IPS-NIHi11 (cell line): ENCODE measurements around the gene PCCA.
"Not testable (repeated sequence)": the region's sequence is repeated elsewhere in the genome, so short reads cannot be mapped to it uniquely, and the experiment has no call there.

Experiments used
- DNase-seq: peaks from one replicate; pipeline ENCODE4 v3.0.0; 2012; ENCODE audit warnings: mixed read lengths, low spot score

PCCA gene

DNA sequence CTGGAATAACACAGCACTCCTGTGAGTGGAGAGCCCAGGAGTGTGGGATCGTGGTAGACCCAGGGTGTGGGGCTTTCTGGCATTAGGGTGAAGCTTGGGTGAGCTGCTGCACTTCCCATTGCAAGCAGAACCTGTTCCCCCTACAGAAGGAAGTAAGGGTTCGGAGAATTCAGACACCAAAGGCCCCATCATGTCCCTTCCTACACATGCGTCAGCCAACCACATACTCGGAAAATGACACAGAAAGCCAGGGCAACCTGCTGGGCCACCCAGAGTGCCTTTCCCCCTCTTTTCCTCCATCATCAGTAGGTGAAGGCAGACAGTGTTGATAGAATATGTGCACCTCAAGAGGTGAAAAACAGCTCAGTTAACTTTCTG is 456.8 kb downstream of the PCCA start:
- no peak for DNase-seq

DNA sequence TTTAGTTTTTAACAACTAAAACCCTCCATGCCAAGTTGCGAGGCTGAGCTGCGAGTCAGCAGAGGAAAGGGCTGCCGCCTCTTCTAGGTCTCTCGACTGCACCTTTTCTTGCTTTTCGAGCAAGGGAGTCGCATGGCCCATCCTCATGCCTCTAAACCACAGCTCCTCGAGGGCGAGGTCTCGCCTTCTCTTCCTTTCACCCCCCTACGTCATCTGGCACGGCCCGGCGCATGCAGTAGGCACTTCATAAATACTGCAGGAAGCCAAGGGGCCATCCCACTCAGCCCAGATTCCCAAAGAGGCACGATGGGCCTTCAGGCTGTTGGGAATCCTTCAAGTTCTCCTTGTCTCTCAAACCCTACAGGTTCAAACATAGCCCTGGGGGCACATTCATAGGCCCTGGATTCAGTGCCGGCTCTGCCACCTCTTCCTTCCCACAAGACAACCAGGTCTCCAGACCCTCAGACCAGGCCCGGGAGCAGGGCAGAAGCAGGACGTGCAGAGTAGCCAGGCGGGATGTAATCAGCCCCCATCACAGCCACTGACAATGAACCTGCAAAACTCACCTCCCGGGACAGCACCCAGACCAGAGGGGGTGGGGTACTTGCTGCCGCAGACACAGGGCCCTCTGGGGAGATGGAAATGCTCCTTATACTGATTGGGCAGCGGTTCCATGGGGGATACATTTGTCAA is 458.0 kb downstream of the PCCA start:
- no peak for DNase-seq

DNA sequence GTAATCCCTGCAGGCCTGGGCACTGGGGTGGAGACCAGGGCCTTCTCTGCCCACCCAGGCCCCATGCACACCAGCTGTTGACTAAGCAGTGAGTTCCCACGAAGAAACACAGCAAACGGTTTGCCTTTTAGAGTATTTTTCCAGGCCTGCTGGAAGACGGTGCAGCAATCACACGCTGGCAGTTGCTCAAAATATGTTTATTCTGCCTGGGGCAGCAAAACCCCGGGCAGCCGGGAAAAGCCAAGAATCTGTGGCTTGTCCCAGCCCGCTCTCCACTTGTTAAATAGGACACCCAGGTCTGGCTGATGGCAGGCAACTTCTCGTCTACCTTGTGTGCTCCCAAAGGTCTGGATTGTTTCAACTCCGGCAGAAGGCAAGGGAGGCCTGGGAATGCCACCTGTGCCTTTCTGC is 458.9 kb downstream of the PCCA start:
- no peak for DNase-seq

GRCh38 chr13:100549316-100549715 is 460.4 kb downstream of the PCCA start:
- peak; percentile 14 for DNase-seq

DNA sequence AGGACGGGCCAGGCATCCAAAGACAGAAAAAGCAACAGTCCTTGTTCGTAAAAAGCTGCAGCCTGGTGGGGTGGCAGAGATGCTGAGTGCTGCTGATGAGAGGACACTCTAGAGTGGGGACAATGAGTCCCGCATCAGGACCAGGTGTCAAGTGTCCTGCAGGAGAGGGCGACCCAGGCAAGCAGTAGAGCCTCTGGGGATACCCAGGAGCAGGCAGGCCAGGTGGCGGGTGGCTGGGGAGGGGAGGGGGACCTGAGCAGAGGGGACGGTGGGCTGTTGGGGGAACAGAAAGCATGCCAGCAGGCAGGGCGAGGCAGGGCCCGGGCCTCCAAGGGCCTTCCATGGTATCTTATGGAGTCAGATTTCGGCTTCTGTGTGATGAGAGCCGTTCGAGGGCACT is 463.9 kb downstream of the PCCA start:
- peak; percentile 3 for DNase-seq

DNA sequence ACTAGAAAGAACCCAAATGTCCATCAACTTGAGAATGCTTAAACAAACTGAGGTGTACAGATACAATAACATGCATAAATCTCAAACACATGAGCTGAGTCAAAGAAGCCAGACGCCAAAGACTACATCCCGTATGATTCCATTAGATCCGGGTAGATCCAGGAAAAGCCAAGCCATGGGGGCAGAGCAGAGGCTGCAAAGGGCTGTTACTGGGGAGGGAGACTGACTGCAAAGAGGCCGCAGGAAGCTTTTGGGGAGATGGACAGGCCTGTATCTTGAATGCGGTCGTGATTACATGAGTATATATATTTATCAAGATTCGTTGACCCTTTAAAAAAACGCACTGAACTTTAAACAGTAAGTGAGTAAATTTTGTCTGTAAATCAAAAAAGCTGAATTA is 471.0 kb downstream of the PCCA start:
- DNase-seq = no peak

DNA sequence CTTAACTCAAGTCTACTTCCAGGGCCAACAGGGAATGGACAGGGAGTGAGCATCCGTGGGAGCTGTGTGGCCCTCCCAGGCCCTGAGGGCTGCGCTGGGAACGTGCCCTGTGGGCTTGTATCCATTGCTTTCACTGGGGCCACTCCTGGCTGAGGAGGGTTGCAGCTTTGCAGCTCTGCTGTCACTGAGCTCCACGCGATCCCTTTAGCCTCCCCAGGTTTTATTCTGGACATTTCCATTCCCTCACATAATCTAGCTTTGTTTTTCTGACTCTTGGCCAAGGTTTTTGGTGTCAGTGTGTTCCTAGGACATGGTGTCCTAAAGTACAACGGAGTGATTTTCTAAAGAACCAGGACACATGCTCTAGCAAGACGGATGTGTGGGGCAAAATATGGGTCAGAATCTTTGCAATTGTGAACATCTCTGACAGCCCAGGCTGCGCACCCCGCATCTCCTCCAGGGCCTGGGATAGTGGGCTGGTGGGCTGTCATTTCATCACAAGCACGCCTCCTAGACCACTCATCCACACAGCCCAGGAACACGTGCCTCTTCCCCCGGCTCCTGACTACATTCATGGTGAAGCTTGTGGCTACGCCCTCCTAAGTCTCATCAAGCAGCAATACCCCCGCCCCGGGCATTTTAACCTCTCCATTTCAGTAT is 471.7 kb downstream of the PCCA start:
- no peak for DNase-seq

- no peak for DNase-seq
Measured at GRCh38 chr13:100561158-100561499, 472.2 kb downstream of the PCCA start.

DNA sequence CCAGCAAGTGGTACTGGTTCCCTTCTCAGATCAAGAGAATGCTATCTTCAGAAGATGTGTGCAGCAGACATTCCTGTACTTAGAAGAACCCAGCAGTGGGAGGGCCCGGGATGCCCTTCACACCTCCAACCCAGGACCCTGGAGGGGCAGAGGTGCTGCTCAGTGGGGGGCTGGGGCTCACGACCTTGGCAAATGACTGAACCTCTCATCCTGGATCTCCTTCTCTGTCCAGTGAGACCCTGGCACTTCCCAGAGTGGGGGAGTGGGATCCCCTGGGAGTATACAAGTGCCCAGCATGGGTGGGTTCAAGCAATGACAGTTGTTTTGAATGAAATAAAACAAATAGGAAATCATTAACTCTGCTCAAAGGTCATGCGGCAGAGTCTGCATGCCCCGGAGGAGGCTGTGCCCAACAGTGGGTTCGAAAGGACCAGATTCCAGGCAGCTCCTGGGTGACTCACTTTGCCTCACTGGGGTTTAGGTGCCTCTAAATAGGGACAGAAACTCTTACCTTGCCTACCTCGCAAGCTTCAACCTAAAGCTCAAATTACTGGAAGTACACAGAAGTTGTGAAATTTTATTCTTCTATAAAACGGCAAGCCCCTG is 472.8 kb downstream of the PCCA start:
- DNase-seq = no peak

DNA sequence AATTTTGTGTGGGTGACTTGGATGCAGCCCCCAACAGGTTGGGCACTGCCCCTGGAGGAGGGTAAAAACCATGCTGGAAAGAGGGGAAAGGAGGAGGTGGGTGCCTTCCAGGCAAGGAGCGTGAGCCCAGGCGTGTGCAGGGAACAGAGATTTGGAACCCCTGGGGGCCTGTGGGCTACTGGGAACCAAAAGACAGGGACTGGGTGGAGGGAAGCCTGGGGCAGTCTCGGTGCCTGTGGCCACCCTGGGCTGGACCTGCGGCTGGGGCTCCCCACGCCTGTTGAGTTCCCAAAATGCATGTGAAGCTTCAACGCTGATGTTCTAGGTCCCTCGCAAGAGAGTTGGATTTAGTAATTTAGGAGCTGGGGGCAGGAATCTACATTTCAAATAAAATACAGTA is 474.9 kb downstream of the PCCA start:
- DNase-seq = no peak

GRCh38 chr13:100564444-100565223 is 475.7 kb downstream of the PCCA start:
- no peak for DNase-seq

GRCh38 chr13:100565286-100565685 is 476.4 kb downstream of the PCCA start:
- no peak for DNase-seq

GRCh38 chr13:100566543-100566942 is 477.6 kb downstream of the PCCA start:
- DNase-seq = no peak

GRCh38 chr13:100573121-100573520 is 484.2 kb downstream of the PCCA start:
- DNase-seq = peak; percentile 79

DNA sequence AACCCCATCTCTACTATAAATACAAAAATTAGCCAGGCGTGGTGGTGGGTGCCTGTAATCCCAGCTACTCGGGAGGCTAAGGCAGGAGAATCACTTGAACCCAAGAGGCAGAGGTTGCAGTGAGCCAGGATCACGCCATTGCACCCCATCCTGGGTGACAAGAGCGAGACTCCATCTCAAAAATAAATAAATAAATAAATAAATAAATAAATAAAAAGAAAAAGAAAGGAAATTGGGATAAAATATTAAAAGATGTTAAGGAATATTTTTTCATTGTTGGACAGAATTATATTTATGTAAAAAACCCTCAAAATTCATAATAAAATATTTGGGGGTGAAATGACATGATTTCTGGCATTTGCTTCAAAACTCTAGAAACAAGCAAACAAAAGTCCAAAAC is 488.3 kb downstream of the PCCA start:
- not testable (repeated sequence) for DNase-seq
